Activated CD4-positive, alpha-beta T cell treated with anti-CD3 and anti-CD28 coated beads, Interleukin-2, amount 10 ng/mL, durations not matched to agents 24 days and 14 days (primary cell): Measurements from ENCODE around the gene TFDP1. TPM values are rescaled to one million over a fixed set of nuclear protein-coding genes. Genes with fewer than 3 reads are reported as not detected.

Experiments
- DNase-seq: peaks from one replicate; pipeline ENCODE4 v3.0.0; 2022
- H3K27ac Mint-ChIP-seq: one replicate; pipeline ENCODE4 v1.8.0; 2022; ENCODE audit warnings: mild to moderate bottlenecking, mixed read lengths
- H3K27me3 Mint-ChIP-seq: one replicate; pipeline ENCODE4 v1.8.0; 2022; ENCODE audit warnings: mixed read lengths
- H3K36me3 Mint-ChIP-seq: one replicate; pipeline ENCODE4 v1.8.0; 2022; ENCODE audit warnings: low read depth, mild to moderate bottlenecking, mixed read lengths
- H3K4me1 Mint-ChIP-seq: one replicate; pipeline ENCODE4 v1.8.0; 2021; ENCODE audit warnings: mixed read lengths
- H3K4me3 Mint-ChIP-seq: one replicate; pipeline ENCODE4 v1.8.0; 2022; ENCODE audit warnings: mild to moderate bottlenecking, moderate library complexity, mixed read lengths
- H3K9me3 Mint-ChIP-seq: one replicate; pipeline ENCODE4 v1.8.0; 2021; ENCODE audit warnings: mixed read lengths
- intact Hi-C: fragments of 100-400 bp; cut with micrococcal nuclease; formaldehyde crosslinking; loops from one replicate; pipeline ENCODE4 v1.15.1; 2023
- total RNA-seq: library from RNA; stranded (reverse); gene quantifications from 2 replicates; pipeline ENCODE4 v1.2.3, GENCODE V29; 2022

Gene TFDP1
- total RNA-seq, 1 donor from 2014 or later: 180 TPM

DNA sequence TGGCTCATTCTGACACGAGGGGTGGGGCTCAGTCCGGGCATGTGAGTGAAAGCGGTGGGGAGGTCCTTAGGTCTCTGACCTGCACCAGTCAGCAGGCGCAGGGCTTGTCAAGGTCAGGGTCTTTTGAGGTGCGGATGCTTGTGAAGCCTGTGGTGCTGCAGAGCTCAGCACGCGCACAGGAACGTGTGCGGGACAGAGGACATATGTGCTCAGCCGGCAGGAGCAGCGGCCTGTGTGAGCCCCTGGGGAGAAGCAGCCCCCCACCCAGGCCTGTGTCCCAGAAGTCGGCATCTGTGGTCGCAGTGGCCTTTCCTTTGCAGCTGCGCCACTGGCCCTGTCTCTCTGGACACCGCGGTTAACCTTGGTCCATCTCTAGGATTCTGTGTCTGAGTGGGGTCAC, 42.6 kb downstream of the TFDP1 start:
- peaks cover 51% of the 10 kb centered on the region for H3K36me3 Mint-ChIP-seq
- DNase-seq: no peak
- no peak overlapping the region for H3K27ac Mint-ChIP-seq
- no peak overlapping the region for H3K4me3 Mint-ChIP-seq
- H3K9me3 Mint-ChIP-seq: no peaks in the 10 kb centered on the region
- intact Hi-C loops: no loop called here
- no peaks in the 10 kb centered on the region for H3K27me3 Mint-ChIP-seq
- no peaks in the 10 kb centered on the region for H3K4me1 Mint-ChIP-seq

DNA sequence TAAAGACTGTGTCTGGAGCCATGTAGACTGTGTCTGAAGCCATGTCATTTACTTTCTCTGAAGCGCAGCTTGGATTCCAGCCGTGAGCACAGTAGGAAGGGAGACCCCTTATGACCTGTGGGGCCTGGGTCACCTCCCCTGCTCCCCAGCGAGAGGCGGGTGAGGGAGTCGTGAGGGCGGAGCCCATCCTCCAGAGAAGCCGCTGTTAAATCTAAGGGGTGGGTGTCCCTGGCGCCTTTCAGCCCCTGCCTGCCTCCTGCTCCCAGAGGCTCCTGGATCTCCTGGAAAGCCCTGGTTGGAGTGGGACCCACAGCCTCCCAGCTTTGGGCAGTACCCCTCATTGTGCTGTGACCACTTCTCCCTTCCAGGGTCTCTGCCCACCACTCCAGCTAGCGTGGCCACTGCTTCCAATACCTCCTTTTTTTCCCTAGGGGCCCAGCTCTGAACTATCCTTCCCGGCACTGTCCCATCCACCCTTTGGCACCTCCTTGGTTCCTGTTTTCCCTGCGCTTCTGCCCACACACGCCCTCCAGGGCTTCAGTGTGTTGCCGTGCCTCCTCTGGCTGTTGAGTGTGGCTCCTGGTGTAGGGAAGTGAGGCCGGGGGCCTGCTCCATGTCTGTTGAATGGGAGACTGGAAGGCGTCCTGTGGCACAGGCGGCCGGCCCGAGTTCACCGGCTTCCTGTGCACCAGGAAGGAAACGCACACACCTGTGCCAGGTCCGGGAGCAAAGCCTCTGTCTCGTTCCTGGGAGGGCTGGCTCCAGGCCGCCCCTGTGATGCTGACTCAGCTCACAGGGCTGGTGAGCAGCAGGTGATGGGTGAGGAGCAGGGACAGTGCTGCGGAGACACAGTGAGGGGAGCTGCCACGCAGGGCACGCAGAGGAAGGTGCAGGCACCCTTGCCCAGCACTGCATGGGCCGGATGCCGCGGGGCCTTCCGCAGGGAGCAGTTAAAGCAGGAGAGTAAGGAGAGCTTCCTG, 44.0 kb downstream of the TFDP1 start:
- DNase-seq: no peak
- Mint-ChIP-seq H3K9me3 (no peaks in the 10 kb centered on the region), H3K4me3 (no peak overlapping the region), H3K27ac (no peak overlapping the region), H3K4me1 (no peaks in the 10 kb centered on the region), H3K36me3 (peaks cover 56% of the 10 kb centered on the region), H3K27me3 (no peaks in the 10 kb centered on the region)
- intact Hi-C loops: no loop called here

DNA sequence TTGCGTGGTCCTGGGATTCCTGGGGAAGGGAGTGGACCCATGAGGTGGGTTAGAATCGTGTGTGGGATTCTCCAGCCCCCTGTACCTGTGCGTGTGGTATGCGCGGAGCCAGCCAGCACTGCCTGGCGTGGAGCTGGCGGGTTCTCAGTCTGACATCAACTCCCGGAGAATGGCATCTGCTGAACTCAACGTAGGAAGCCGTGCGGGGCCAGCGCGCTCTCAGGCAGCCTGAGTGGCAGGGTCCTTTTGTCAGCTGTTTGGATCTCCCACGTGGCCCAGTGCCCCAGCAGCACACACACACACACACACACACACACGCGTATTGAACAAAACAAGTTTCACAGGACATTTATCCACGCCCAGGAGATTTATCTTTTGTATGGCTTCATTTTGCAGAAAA, 45.3 kb downstream of the TFDP1 start:
- peaks cover 4% of the 10 kb centered on the region for H3K4me1 Mint-ChIP-seq
- H3K9me3 Mint-ChIP-seq: no peaks in the 10 kb centered on the region
- H3K27ac Mint-ChIP-seq: no peak overlapping the region
- H3K36me3 Mint-ChIP-seq: peaks cover 59% of the 10 kb centered on the region
- DNase-seq: no peak
- intact Hi-C loops: no loop called here
- H3K27me3 Mint-ChIP-seq: no peaks in the 10 kb centered on the region
- no peak overlapping the region for H3K4me3 Mint-ChIP-seq

GRCh38 chr13:113630296-113630695, 45.7 kb downstream of the TFDP1 start:
- peaks cover 4% of the 10 kb centered on the region for H3K4me1 Mint-ChIP-seq
- DNase-seq: no peak
- no peaks in the 10 kb centered on the region for H3K9me3 Mint-ChIP-seq
- H3K27ac Mint-ChIP-seq: no peak overlapping the region
- H3K4me3 Mint-ChIP-seq: no peak overlapping the region
- intact Hi-C loops: no loop called here
- H3K36me3 Mint-ChIP-seq: peaks cover 59% of the 10 kb centered on the region
- no peaks in the 10 kb centered on the region for H3K27me3 Mint-ChIP-seq

GRCh38 chr13:113630804-113631203, 46.3 kb downstream of the TFDP1 start:
- Mint-ChIP-seq H3K4me3 (no peak overlapping the region), H3K27ac (no peak overlapping the region), H3K27me3 (no peaks in the 10 kb centered on the region), H3K4me1 (peaks cover 4% of the 10 kb centered on the region), H3K36me3 (peaks cover 57% of the 10 kb centered on the region), H3K9me3 (no peaks in the 10 kb centered on the region)
- DNase-seq: no peak
- intact Hi-C loops: no loop called here

- H3K27ac Mint-ChIP-seq: no peak overlapping the region
- H3K27me3 Mint-ChIP-seq: no peaks in the 10 kb centered on the region
- H3K4me3 Mint-ChIP-seq: no peak overlapping the region
- no peaks in the 10 kb centered on the region for H3K9me3 Mint-ChIP-seq
- H3K36me3 Mint-ChIP-seq: peaks cover 58% of the 10 kb centered on the region
- intact Hi-C loops: no loop called here
- DNase-seq: no peak
- H3K4me1 Mint-ChIP-seq: peaks cover 4% of the 10 kb centered on the region
Observed at GRCh38 chr13:113631341-113632095, 47.0 kb downstream of the TFDP1 start.

GRCh38 chr13:113632706-113633484, 48.3 kb downstream of the TFDP1 start:
- H3K27me3 Mint-ChIP-seq: no peaks in the 10 kb centered on the region
- DNase-seq: no peak
- intact Hi-C loops: no loop called here
- H3K4me1 Mint-ChIP-seq: peaks cover 4% of the 10 kb centered on the region
- no peak overlapping the region for H3K27ac Mint-ChIP-seq
- H3K36me3 Mint-ChIP-seq: peaks cover 61% of the 10 kb centered on the region
- H3K9me3 Mint-ChIP-seq: no peaks in the 10 kb centered on the region
- no peak overlapping the region for H3K4me3 Mint-ChIP-seq

- DNase-seq: no peak
- Mint-ChIP-seq H3K27ac (no peak overlapping the region), H3K4me3 (no peak overlapping the region), H3K4me1 (peaks cover 4% of the 10 kb centered on the region), H3K9me3 (no peaks in the 10 kb centered on the region), H3K36me3 (peaks cover 63% of the 10 kb centered on the region), H3K27me3 (no peaks in the 10 kb centered on the region)
- intact Hi-C loops: no loop called here
Observed at GRCh38 chr13:113633485-113633873, 48.9 kb downstream of the TFDP1 start.

DNA sequence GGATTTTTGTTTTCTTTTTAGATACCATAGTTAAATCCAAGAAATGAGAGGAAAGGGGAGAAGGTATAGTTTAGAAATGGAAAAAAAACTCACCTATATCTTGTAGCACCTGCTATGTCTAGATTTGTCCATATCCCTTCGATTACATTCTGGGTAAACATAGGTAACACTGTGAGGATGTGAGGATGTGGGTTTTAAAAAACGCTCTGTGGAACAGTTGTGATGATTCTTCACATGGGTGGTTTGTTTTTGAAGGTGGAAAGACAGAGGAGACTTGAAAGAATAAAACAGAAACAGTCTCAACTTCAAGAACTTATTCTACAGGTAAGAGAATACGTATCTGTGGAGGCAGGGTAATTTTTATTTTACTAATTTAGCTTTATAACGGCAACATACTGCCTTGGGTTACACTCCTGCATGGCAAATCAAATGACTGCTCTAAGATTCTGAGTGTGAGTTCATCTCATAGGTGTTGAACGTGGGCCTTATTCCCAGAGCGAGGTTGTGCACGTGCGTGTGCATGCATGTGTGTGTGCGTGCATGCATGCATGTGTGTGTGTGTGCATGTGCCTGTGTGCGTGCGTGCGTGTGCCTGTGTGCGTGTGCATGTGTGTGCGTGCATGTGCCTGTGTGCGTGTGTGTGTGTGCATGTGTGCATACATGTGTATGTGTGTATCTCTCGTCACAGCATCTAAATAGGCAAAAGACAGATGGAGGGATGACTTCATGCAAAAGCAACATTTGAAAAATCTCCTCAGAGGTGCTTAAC, 49.9 kb downstream of the TFDP1 start:
- Mint-ChIP-seq H3K27ac (no peak overlapping the region), H3K9me3 (no peaks in the 10 kb centered on the region), H3K4me1 (peaks cover 4% of the 10 kb centered on the region), H3K36me3 (peaks cover 63% of the 10 kb centered on the region), H3K4me3 (no peak overlapping the region), H3K27me3 (no peaks in the 10 kb centered on the region)
- intact Hi-C loops: no loop called here
- no peak for DNase-seq

GRCh38 chr13:113635048-113635420, 50.5 kb downstream of the TFDP1 start:
- Mint-ChIP-seq H3K9me3 (no peaks in the 10 kb centered on the region), H3K4me1 (peaks cover 4% of the 10 kb centered on the region), H3K4me3 (no peak overlapping the region), H3K36me3 (peaks cover 64% of the 10 kb centered on the region), H3K27me3 (no peaks in the 10 kb centered on the region), H3K27ac (no peak overlapping the region)
- intact Hi-C loops: no loop called here
- DNase-seq: no peak

- Mint-ChIP-seq H3K4me3 (no peak overlapping the region), H3K4me1 (peaks cover 4% of the 10 kb centered on the region), H3K27ac (no peak overlapping the region), H3K9me3 (no peaks in the 10 kb centered on the region), H3K36me3 (peaks cover 71% of the 10 kb centered on the region), H3K27me3 (no peaks in the 10 kb centered on the region)
- intact Hi-C loops: no loop called here
- DNase-seq: no peak
Observed at GRCh38 chr13:113635709-113636108, 51.2 kb downstream of the TFDP1 start.

- H3K27me3 Mint-ChIP-seq: no peaks in the 10 kb centered on the region
- peaks cover 74% of the 10 kb centered on the region for H3K36me3 Mint-ChIP-seq
- no peak for DNase-seq
- no peak overlapping the region for H3K4me3 Mint-ChIP-seq
- H3K9me3 Mint-ChIP-seq: no peaks in the 10 kb centered on the region
- peaks cover 4% of the 10 kb centered on the region for H3K4me1 Mint-ChIP-seq
- H3K27ac Mint-ChIP-seq: no peak overlapping the region
- intact Hi-C loops: no loop called here
Observed at GRCh38 chr13:113636266-113636963, 51.9 kb downstream of the TFDP1 start.
